NT2/D1 (cell line): ENCODE data around the gene FEN1.

Source experiments
- YY1 ChIP-seq: IDR thresholded peaks from 2 replicates; pipeline ENCODE4 v1.6.1; 2011; ENCODE audit not compliant: insufficient read length, insufficient read depth
- ZNF274 ChIP-seq: IDR thresholded peaks from 2 replicates; pipeline ENCODE4 v1.6.1; 2011; ENCODE audit warnings: mild to moderate bottlenecking, low read depth, low read length

DNA sequence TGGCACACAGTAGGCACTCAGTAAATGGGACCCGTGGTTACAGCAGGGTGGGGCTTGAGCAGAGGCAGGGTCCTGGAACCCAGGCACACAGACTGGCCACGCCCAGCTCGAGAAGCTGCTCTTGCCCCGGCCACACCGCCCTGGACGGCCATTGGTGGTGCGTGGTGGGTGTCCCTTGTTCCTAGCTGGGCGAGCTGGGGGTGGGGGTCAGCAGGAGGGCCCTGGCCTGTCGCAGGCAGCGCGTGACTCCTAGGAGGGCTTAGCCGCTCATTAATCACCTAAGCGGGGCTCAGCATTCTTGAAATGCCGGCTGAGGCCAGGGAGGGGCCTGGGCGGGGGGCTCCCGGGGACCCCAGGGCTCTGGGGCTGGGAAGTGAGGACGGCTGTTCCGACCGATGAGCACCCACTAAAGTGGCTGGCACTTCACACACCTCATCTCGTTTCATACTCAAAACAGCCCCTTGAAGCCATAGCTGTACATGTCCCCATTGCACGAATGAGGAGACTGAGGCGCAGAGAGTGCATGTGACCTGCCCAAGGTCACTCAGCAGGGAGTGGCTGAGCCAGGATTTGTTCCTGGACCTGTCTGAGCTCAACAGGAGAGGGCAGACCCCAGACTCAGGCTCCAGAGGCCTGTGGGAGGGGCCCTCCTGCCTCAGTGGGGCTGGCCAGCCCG, 28.6 kb upstream of the FEN1 start:
- no peak for TF ChIP-seq YY1
- no peak for TF ChIP-seq ZNF274
